ENCODE data around the gene KDM4C. TPM values are rescaled to one million over a fixed set of nuclear protein-coding genes. Genes with fewer than 3 reads are reported as not detected.

KDM4C gene
- total RNA-seq, 1 experiment from 2014 or later: 16.8 TPM

- DNase-seq (ENCODE audit: low read depth, low spot score): no peak
- ChIA-PET CTCF (interaction anchor here (0.5 to 1.0 kb wide), 2 partner anchors 18 to 1561 kb away, joined by 3 read pairs; no protein-coding TSS in a partner anchor), RAD21 (ENCODE audit: low non-redundant PET in 1 of 2, low total read pairs in 2 of 2, uncharacterized antibody in 2 of 2, unreplicated experiment in 2 of 2) (no interaction called here), POLR2A (interaction anchor here (0.7 kb wide), 1 partner anchor 40 kb away, joined by 3 read pairs; no protein-coding TSS in a partner anchor)
- H3K9me3 ChIP-seq (ENCODE audit: control insufficient read depth in 1 of 2, insufficient read depth in 1 of 2, low read depth in 1 of 2, low read length in 2 of 2): no peaks in the 10 kb centered on the region
- no peaks in the 10 kb centered on the region for H3K36me3 ChIP-seq (ENCODE audit: control insufficient read depth in 1 of 2, insufficient read depth in 2 of 2, low read length in 2 of 2)
- no peaks in the 10 kb centered on the region for H4K20me1 ChIP-seq (ENCODE audit: insufficient read depth)
- peaks cover 23 to 25% of the 10 kb centered on the region in 2 experiments for H3K4me1 ChIP-seq (ENCODE audit: control insufficient read depth in 1 of 2, insufficient read depth in 2 of 2, low read length in 2 of 2)
- peak overlapping the region; percentile 54 for H3K4me2 ChIP-seq (ENCODE audit: low read length)
- H3K4me3 ChIP-seq (replicated peaks in 1 of 2; ENCODE audit: low read depth in 1 of 2, low read length in 2 of 2): no peak overlapping the region; a peak in 1 of 4 replicates
- no peaks in the 10 kb centered on the region for H3K79me2 ChIP-seq (ENCODE audit: insufficient read depth, low read length)
- H3K9me2 ChIP-seq (ENCODE audit: insufficient read depth): no peaks in the 10 kb centered on the region
- no peaks in the 10 kb centered on the region for H3K27me3 ChIP-seq (ENCODE audit: insufficient read depth, low read length)
- peak; percentile 82 for ATAC-seq
- no peak overlapping the region for H2AFZ ChIP-seq (ENCODE audit: low read depth, low read length, poor library complexity, severe bottlenecking)
- no TSS peak for BruUV-seq (replicated peaks)
- intact Hi-C loops (cut with micrococcal nuclease): no loop called here
- H3K9ac ChIP-seq (ENCODE audit: low read length): no peak overlapping the region
- H3K27ac ChIP-seq (ENCODE audit: low read depth, low read length): peak overlapping the region; percentile 56
- TF ChIP-seq ZFX (IDR thresholded peaks at IDR 0.05) (no peak), CEBPB (IDR thresholded peaks at IDR 0.05; ENCODE audit: low read depth) (no peak), TCF7L2 (IDR thresholded peaks at IDR 0.05; ENCODE audit: borderline replicate concordance, extremely low read depth, insufficient read depth, insufficient read length) (no peak), YY1 (IDR thresholded peaks at IDR 0.05; ENCODE audit: extremely low read depth, insufficient replicate concordance, low read depth, low read length) (no peak), EGR1 (IDR thresholded peaks at IDR 0.05; ENCODE audit: low read depth) (no peak), MAX (IDR thresholded peaks at IDR 0.05) (no peak), SRF (IDR thresholded peaks at IDR 0.05; ENCODE audit: low read depth) (no peak), SP1 (IDR thresholded peaks at IDR 0.05; ENCODE audit: low read depth) (no peak), CTCF (IDR thresholded peaks at IDR 0.05 in 2 of 3, conservative IDR thresholded peaks at IDR 0.05 in 1 of 3; ENCODE audit: borderline replicate concordance in 1 of 3, insufficient read depth in 1 of 3, low read depth in 2 of 3, low read length in 2 of 3) (no peak), POLR2AphosphoS5 (IDR thresholded peaks at IDR 0.05; ENCODE audit: low read depth, low read length) (no peak), ZNF274 (IDR thresholded peaks at IDR 0.05; ENCODE audit: low read depth, low read length) (no peak), REST (IDR thresholded peaks at IDR 0.05; ENCODE audit: low read depth) (no peak), EZH2 (IDR thresholded peaks at IDR 0.05) (no peak)
Measured at GRCh38 chr9:6944896-6945295, 187.1 kb downstream of the KDM4C start.
